Ovary (tissue), 9 donors: ENCODE measurements around the gene ELOVL3. TPM values are rescaled to one million over a fixed set of nuclear protein-coding genes. Genes with fewer than 3 reads are reported as not detected.

Source experiments
- DNase-seq, 5 donors: peaks; one replicate each; pipeline ENCODE4 v3.0.0-alpha.2; 2019 to 2020
- H3K27ac ChIP-seq, 2 donors: fragments of 200-600 bp; one replicate each; pipeline versions ENCODE4 v1.5.1 to v1.8.0; 2019 to 2022
- H3K27me3 ChIP-seq: fragments of 200-600 bp; one replicate; pipeline ENCODE4 v1.8.0; 2022
- H3K36me3 ChIP-seq: fragments of 200-600 bp; sonication (generic); one replicate; pipeline ENCODE4 v1.5.1; 2019
- H3K4me1 ChIP-seq: one replicate; pipeline ENCODE4 v1.8.1; 2013; ENCODE audit warnings: mild to moderate bottlenecking, moderate library complexity; ENCODE audit not compliant: insufficient read depth
- H3K4me3 ChIP-seq: fragments of 200-600 bp; sonication (generic); one replicate; pipeline ENCODE4 v1.5.1; 2017
- H3K9me3 ChIP-seq, 2 donors: fragments of 200-600 bp in 1 of 2; sonication (generic) in 1 of 2; one replicate each; pipeline versions ENCODE4 v1.5.1 to v1.8.1; 2013 to 2019; ENCODE audit warnings: mild to moderate bottlenecking in 1 of 2, moderate library complexity in 1 of 2
- EP300 ChIP-seq: sonication (generic); formaldehyde crosslinking; IDR thresholded peaks from one replicate; pipeline ENCODE4 v1.6.1; 2017; ENCODE audit warnings: antibody characterized with exemption
- intact Hi-C, 4 donors: fragments of 100-400 bp; cut with DNase I; formaldehyde crosslinking; loops; one replicate each; pipeline versions ENCODE4 v1.11.0 to v1.15.1; 2022 to 2023
- polyA plus RNA-seq, 2 donors: library from polyadenylated mRNA; stranded (reverse); fragments of 200-250 nt in 1 of 2; fragments of 350-450 nt in 1 of 2; fragmentation: Illumina TruSeq in 1 of 2; extraction: RNeasy Lipid Tissue Mini Kit (QIAGEN cat#74804) in 1 of 2; gene quantifications; one replicate each; pipeline ENCODE4 v1.2.3, GENCODE V29; 2013 to 2014
- total RNA-seq, 7 donors: library from RNA; depleted of rRNA in 2 of 7; stranded (reverse); fragments of >200 nt in 2 of 7; fragmentation: NEBNext Ultra II Directional in 3 of 7; extraction: Animal tissue kit (Norgen Biotek cat#: 25700) in 3 of 7; gene quantifications; one replicate each; pipeline versions ENCODE4 v1.1.0 to v1.2.4, GENCODE V29; 2016 to 2023
- donor health status: DM: no; HTN: no; CAD: no; lungs with moderate emphysema.
- donor health status: DM: no; HTN: no; CAD: no.
- donor health status: Bipolar disorder and iron deficiency.
- donor health status: DM: yes; HTN: yes; CAD: no.
- donor health status: DM: no; HTN: no; CAD: no.
- donor health status: DM: yes; HTN: yes; CAD: no.

The ELOVL3 gene
- total and polyA plus RNA-seq, 9 donors = 0.08 to 1.0 TPM; not detected in 7

- H3K9me3 ChIP-seq = no peaks in the 10 kb centered on the region
- intact Hi-C loops = no loop called here
- DNase-seq = no peak
- peaks cover 2% of the 10 kb centered on the region for H3K4me1 ChIP-seq
- no peaks in the 10 kb centered on the region for H3K36me3 ChIP-seq
- no peak overlapping the region for H3K27ac ChIP-seq
- TF ChIP-seq EP300 = no peak
- no peak overlapping the region for H3K4me3 ChIP-seq
- no peaks in the 10 kb centered on the region for H3K27me3 ChIP-seq
These were observed 53.0 kb downstream of the ELOVL3 start for GRCh38 chr10:102279104-102279503.

Other genes starting within 250 kb of the ELOVL3 start
- 10 to 100 TPM in 6 of 7 donors, 1 to 10 TPM in 1; 9.1 to 24.2 (median 18.1) TPM for gene ARMH3, start 170.1 kb upstream of the ELOVL3 start, total RNA-seq
- 10 to 100 TPM; 17.9 to 20.4 TPM for gene ARMH3, start 170.1 kb upstream of the ELOVL3 start, polyA plus RNA-seq
- 10 to 100 TPM; 14.4 to 20.9 (median 16.9) TPM for gene HPS6, start 160.9 kb upstream of the ELOVL3 start, total RNA-seq
- 1 to 10 TPM; 2.6 to 7.6 TPM for gene HPS6, start 160.9 kb upstream of the ELOVL3 start, polyA plus RNA-seq
- 100 to 1,000 TPM in 4 of 7 donors, 10 to 100 TPM in 3; 59.0 to 141 (median 113) TPM for gene LDB1, start 105.9 kb upstream of the ELOVL3 start, total RNA-seq
- gene LDB1, start 105.9 kb upstream of the ELOVL3 start, polyA plus RNA-seq = 10 to 100 TPM; 72.0 to 93.2 TPM
- 10 to 100 TPM; 11.8 to 68.7 (median 44.5) TPM for gene PPRC1, start 93.3 kb upstream of the ELOVL3 start, total RNA-seq
- 10 to 100 TPM; 17.4 to 18.1 TPM for gene PPRC1, start 93.3 kb upstream of the ELOVL3 start, polyA plus RNA-seq
- 10 to 100 TPM; 32.7 to 68.1 (median 50.2) TPM for gene NOLC1, start 73.9 kb upstream of the ELOVL3 start, total RNA-seq
- 10 to 100 TPM; 32.0 to 88.8 TPM for gene NOLC1, start 73.9 kb upstream of the ELOVL3 start, polyA plus RNA-seq
- not detected for gene PITX3, start 15.2 kb downstream of the ELOVL3 start, total RNA-seq
- not detected for gene PITX3, start 15.2 kb downstream of the ELOVL3 start, polyA plus RNA-seq
- gene GBF1, start 19.2 kb downstream of the ELOVL3 start, total RNA-seq = 10 to 100 TPM; 14.1 to 43.2 (median 34.4) TPM
- gene GBF1, start 19.2 kb downstream of the ELOVL3 start, polyA plus RNA-seq = 10 to 100 TPM; 13.2 to 34.6 TPM
- 10 to 100 TPM; 18.5 to 42.6 (median 35.9) TPM for gene NFKB2, start 169.4 kb downstream of the ELOVL3 start, total RNA-seq
- 10 to 100 TPM; 16.3 to 20.5 TPM for gene NFKB2, start 169.4 kb downstream of the ELOVL3 start, polyA plus RNA-seq
- 10 to 100 TPM in 6 of 7 donors, 1 to 10 TPM in 1; 4.4 to 34.7 (median 24.5) TPM for gene PSD, start 192.5 kb downstream of the ELOVL3 start, total RNA-seq
- 10 to 100 TPM in 1 of 2 donors, 1 to 10 TPM in 1; 4.6 to 12.4 TPM for gene PSD, start 192.5 kb downstream of the ELOVL3 start, polyA plus RNA-seq
- gene FBXL15, start 194.5 kb downstream of the ELOVL3 start, total RNA-seq = 10 to 100 TPM; 13.5 to 31.1 (median 19.3) TPM
- gene FBXL15, start 194.5 kb downstream of the ELOVL3 start, polyA plus RNA-seq = 10 to 100 TPM in 1 of 2 donors, under 1 TPM in 1; 0.25 to 17.9 TPM
- gene CUEDC2, start 206.3 kb downstream of the ELOVL3 start, total RNA-seq = 10 to 100 TPM; 47.7 to 70.8 (median 61.7) TPM
- 10 to 100 TPM; 34.7 to 76.5 TPM for gene CUEDC2, start 206.3 kb downstream of the ELOVL3 start, polyA plus RNA-seq
- 10 to 100 TPM in 1 of 7 donors, 1 to 10 TPM in 1, under 1 TPM in 3, not detected in 2; 0.37 to 22.3 (median 0.60) TPM for gene C10orf95, start 225.2 kb downstream of the ELOVL3 start, total RNA-seq
- under 1 TPM in 1 of 2 donors, not detected in 1; 0.11 TPM for gene C10orf95, start 225.2 kb downstream of the ELOVL3 start, polyA plus RNA-seq